ENCODE measurements around the gene FOXO6. TPM values are rescaled to one million over a fixed set of nuclear protein-coding genes. Genes with fewer than 3 reads are reported as not detected.

Gene FOXO6
- 16.2 TPM for total RNA-seq

DNA sequence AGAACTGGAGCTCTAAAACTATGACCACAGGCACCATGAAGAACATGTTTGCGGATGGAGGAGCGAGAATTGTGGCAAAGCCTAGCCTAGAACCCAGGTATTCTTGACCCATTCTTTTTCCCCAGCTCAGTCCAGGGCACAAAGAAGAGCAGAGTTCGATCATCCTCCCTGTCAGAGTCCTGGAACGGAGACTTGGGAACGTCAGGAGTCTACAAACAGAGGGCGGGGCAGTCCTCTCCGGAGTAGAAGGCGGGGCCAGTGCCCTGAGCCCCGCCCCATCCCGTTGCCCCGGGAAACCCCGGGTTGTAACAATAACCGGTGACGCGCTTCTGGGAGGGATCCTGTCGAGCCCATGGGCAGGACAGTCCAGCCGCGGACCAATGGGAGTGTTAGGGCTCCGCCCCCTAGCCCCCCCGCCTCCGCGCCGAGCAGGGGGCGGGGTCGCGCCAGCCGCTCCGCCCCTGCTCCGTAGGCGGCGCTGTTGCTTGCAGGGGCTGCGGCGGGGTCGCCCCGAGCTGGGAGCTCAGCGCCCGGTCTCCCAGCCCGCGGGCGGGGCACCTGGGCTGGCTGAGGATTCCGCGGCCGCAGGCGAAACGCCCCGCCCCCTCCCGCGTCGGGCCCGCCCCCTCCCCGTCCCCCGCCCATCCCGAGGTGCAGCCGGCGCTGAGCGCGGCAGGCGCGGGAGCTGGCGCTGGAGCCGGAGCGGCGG lies at the start of gene FOXO6:
Gene FOXO6, plus strand, starts transcription at position 649 of the 709 bp plus-strand sequence.
- DNase-seq, result peak; percentile 99

GRCh38 chr1:41312991-41313645 lies 48.1 kb upstream of the FOXO6 start:
- no peak for DNase-seq

GRCh38 chr1:41313661-41314131 lies 47.5 kb upstream of the FOXO6 start:
- DNase-seq, result no peak

- DNase-seq, result no peak
Measured at GRCh38 chr1:41314376-41315145, 46.7 kb upstream of the FOXO6 start.

DNA sequence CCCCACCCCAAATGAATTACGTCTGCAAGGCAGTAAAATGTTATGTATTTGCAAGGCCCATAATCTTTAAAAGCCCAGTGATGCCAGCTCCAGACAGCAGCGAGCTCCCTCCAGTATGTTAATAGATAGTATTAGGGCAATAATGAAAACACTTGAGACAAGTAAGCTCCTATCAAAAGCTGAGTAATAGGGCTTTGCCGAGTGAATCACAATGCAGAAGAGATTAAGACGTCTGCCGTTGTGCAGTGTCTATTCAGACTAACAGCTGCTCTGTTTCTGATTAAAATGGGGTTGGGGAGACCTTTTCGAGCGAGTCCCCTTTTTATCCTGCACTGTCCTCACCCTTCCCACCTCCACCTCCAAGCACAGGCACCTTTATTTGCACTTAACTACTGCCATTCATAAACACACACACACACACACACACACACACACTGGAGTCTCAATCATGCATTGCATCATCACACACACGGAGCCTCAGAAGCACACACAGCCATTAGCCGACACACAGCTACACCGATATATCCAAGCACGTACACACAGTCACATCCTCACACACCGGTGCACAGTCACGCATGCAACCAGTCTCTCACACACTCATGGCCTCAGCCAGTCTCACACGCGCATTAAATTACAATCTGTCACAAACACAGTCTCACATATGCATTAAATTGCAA lies 46.0 kb upstream of the FOXO6 start:
- peak; percentile 36 for DNase-seq

DNA sequence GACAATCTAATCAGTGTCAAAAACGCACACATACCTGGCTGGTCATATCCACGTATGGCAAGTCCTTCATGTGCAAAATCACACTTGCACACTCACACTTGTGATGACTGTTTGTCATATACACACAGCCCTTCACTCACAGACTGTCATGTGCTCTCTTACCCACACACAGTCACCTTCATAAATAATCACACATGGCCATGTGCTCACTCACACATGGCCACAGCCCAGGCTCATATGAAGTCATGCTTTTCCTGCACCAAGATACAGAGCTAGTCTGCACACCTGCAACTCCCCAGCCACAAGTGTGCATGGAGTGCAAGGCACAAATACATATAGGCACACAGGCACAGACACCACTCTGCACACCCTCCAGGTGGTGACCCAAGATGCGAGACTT lies 45.4 kb upstream of the FOXO6 start:
- no peak for DNase-seq

DNA sequence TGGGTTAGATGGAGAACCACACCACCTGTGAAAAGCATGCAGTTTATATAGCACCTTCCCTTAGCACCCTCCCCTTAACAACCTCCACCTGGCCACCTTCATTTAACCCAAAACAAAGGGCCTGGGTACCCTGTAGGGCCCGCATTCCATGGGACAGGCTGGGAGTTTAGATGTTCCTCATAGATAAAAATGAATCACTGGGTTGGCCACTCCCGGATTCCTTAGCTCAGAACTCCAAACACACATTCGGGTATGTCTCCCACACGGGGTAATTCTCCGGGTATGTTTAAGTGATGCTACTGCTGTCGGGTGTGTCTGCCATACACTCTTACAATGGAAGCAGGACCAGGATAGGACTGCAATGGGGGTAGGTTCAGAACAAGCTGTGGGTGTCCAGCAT lies 43.9 kb upstream of the FOXO6 start:
- no peak for DNase-seq

GRCh38 chr1:41318135-41318534 lies 43.1 kb upstream of the FOXO6 start:
- no peak for DNase-seq

GRCh38 chr1:41319106-41319755 lies 42.0 kb upstream of the FOXO6 start:
- no peak for DNase-seq

DNA sequence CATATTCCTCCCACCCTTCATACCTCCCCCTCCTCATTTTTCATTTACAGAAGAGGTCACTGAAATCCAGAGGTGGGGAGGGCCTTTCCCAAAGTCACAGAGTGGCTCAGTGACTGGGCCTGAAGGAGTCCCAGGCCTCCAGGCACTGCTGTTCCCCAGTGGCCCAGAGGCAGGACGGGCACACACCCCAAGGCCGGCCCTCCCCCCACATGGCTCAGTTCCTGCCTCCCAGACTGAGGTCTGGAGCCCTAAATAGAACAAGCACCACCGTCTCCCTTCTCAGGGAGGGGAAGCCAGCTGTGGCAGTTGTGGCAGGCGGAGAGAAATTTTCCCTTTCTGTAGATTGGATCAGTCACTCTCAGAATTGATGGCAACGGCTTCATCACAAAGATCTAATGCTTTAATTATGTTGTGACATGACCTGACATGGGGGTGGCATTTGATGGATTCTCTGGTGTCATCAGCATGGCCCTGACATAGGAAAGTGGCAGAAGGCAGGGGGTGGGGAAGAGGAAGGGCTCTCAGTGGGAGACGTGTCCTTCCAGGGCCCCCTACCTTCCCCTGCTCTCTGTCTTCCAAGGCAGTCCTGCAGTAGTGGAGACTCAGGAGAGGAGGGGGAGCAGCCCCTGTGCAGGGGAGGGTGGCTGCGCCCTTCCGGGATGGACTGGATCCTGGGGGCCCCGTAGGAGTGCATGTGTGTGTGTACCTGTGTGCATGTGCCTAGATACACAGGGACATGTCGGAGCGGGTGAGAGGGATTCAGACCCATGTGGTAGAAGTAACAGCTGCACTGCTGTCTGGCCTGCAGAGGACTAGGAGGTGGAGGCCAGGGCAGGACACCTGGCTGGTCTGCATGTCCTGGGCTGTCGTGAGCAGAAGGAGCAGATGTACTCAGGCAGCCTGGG lies 41.2 kb upstream of the FOXO6 start:
- DNase-seq, result peak; percentile 62

DNA sequence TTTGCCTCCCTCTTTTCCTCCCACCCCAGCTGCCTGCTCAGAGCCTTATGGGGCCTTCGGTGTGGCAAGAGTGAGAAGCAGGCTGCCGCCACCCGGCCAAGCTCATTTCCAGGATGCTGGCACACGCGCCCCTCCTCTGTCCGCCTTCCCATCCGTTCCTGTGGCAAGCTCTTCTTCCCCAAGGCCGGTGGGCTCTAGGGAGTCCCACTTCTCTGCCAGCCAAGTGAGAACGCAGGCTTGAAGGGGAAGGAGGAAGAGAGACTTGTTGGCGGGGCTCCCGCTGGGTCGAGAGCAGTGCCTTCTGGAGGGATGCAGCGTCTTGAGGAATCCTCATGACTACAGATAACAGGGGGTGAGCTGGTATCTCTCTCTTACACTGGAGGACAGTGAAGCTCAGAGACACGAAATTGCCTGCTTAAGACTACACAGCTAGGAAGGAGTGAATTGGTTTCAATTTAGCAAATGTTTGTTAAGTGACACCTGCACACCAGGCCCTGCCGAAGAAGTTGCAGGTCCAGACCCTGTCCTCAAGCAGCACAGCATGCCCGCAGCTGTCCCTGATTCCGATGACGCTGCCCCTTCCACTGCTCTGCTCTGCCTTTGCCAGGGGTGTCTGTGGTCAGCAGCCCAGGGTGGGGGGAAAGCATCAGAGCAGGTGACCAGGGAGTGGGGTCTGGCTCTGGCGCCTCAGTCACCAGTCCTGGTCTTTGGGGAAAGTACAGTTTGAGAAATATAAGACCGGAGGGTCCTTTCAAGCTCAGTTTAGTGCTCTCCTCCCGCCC lies 40.1 kb upstream of the FOXO6 start:
- DNase-seq, result no peak

- no peak for DNase-seq
Measured at GRCh38 chr1:41322101-41322661, 39.1 kb upstream of the FOXO6 start.

DNA sequence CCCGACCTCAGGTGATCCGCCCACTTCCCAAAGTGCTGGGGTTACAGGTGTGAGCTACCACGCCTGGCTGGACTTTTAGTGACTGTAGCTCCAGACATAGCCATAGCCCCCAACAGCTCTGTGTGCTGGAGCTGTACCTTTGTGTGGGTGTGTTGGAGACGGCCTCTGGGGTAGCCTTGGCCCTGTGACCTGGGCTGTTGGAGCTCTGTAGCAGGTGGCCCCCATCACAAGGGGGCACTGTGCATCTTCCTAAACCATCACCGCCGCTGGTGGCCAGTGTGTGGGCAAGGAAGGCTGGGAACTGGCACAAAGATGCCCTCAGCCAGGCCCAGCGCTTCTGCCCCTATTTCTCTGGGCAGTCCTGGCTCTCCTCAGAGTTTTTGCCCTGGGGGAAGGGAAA lies 38.4 kb upstream of the FOXO6 start:
- DNase-seq, result no peak

DNA sequence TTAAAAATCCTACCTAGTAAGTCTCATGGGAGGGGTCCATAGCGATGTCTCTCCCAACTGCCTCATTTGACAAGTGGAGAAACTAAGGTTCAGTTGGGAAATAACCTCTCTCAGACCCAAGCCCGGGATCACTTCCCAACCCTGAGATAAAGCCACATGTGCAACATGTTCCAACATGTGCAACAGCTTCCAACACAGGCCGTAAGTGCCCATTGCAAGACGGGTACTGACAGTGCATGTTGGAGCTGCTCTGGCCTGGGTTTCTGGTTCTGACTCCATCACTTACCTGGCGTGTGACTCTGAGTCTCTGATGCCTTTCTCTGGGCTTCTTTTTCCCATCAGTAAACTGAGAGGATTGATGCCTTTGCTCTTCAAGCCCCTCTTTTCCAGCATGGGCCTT lies 38.0 kb upstream of the FOXO6 start:
- DNase-seq, result no peak

GRCh38 chr1:41325801-41326200 lies 35.4 kb upstream of the FOXO6 start:
- no peak for DNase-seq

DNA sequence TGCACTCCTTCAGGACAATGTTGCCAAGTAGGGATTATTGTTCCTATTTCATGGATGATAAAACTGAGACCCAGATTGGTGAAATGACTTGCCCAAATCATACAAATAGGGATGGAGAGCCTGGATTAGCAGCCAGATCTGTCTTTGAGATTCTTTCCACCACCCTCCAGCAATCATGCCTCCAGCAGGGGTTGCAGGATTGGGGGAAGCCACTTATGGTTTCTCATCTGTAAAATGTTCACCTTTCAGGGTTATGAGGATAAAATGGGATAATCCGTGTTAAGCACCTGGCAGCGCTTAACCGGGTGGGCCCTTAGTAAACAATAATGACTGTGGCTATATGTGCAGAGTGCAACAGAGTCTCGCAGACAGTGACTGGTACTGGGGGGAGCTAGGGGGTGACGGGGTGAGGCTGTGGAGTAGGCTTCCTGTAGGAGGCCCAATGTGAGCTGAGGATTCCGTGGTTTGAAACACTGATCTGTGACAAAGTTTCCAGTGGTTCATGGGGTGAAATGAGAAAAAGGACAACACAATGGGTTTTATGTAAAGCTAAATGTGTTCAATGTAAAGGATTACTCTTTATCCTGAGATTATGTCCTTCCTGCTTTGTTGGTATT lies 33.7 kb upstream of the FOXO6 start:
- no peak for DNase-seq

GRCh38 chr1:41328001-41328615 lies 33.1 kb upstream of the FOXO6 start:
- DNase-seq, result peak; percentile 80

DNA sequence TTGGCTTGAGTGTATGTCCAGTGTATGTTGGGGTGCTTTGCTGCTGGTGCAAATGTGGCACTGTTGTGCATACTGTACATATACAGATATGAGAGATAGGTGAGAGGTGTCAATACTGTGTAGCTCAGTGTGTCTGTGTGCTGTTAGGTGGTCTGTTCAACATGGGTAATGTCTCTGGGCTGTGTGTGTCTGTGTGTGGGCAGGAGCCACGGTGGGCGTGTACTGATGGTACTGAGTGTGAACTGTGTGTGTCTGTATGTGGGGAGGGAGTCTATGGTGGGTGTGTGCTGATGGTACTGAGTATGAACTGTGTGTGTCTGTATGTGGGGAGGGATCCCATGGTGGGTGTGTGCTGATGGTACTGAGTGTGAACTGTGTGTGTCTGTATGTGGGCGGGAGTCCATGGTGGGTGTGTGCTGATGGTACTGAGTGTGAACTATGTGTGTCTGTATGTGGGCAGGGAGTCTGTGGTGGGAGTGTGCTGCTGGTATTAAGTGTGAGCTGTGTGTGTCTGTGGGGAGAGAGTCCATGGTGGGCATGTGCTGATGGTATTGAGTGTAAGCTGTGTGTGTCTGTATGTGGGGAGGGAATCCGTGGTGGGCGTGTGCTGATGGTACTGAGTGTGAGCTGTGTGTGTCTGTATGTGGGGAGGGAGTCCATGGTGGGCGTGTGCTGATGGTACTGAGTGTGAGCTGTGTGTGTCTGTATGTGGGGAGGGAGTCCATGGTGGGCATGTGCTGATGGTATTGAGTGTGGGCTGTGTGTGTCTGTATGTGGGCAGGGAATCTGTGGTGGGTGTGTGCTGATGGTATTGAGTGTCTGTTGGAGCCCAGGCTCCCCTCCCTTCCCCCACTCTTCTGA lies 32.2 kb upstream of the FOXO6 start:
- no peak for DNase-seq
